ENCODE data around the gene DCLK3. TPM values are rescaled to one million over a fixed set of nuclear protein-coding genes. Genes with fewer than 3 reads are reported as not detected.

The DCLK3 gene
- total RNA-seq, 6 donors from 2014 or later, result 0.03 to 0.40 TPM; not detected in 4

DNA sequence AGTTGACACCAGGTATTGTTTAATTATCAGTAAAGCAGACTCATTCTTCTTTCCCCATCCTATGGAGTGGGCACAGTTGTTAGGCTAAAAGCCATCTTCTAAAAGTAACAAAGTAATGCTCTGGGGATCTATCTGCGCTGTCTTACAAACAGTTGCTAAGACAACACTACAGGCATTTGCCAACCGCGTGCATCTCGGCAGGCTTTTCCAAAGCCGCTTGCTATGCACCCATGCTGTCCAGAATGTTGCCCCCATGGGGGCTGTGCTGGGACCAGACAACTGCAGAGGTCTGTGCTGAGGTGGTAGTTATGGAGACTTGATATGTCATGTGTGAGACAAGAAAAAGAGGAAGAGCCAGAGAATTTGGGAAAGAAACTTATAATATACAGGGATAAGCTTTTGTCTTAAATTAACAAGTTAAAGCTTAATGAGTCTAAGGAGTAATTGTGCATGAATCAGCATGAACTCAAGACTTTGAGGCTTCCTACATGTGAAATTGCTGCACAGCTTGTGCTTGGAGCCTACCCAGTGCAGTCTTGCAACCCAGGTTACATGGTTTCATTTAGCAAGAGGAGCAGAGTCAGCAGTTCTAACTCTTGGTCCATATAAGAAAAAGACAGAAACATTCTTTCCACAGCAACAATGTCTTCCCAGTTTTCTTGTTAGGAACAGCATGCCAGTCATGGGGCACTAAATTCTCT is 38.9 kb upstream of the DCLK3 start:
- TF ChIP-seq EP300 (IDR thresholded peaks at IDR 0.05) (no peak), POLR2AphosphoS5 (IDR thresholded peaks at IDR 0.05) (no peak)
- WGBS, 2 donors, result 98 to 99% methylated on average over 5 of the region's 5 CpGs
- Histone ChIP-seq H3K27me3 (no peaks in the 10 kb centered on the region), H3K36me3 (no peaks in the 10 kb centered on the region), H3K4me1 (no peaks in the 10 kb centered on the region), H3K4me3 (no peak overlapping the region), H3K27ac (no peak overlapping the region), H3K9me3 (peaks cover 0 to 15% (median 5%) of the 10 kb centered on the region in 4 donors)
- DNase-seq (no peak), ATAC-seq (ENCODE audit: low FRiP score in 2 of 2) (no peak)

DNA sequence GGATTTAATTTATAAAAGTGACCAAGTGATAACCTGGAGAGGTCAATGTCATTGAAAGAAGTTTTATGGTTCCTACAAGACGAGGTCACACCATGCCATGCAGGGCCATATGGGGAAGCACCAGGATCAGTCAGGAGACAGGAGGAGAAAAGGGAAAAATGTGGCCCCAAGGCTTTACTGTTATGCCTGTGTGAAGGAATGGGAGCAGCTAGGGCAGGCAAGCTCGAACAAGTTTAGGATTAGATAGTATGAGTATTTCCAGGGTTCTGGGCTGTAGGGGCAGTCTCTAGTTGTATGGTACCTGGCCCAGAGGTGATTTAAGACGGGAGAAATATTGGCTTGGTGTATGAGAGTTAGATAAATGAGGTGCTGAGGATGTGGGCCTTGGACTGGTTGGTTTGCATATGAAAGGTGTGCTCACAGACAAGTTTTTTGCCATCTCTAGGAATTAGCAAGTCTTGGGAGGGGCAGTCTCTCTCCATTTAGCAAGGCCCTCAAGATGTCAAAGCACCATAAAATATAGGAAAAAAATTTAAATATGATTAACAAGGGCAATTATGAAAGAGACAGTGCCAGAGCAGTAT is 36.3 kb upstream of the DCLK3 start:
- Histone ChIP-seq H3K9me3 (peaks cover 0 to 10% (median 3%) of the 10 kb centered on the region in 4 donors), H3K4me3 (no peak overlapping the region), H3K4me1 (no peaks in the 10 kb centered on the region), H3K36me3 (no peaks in the 10 kb centered on the region), H3K27me3 (no peaks in the 10 kb centered on the region), H3K27ac (no peak overlapping the region)
- ATAC-seq (ENCODE audit: low FRiP score in 2 of 2) (no peak), DNase-seq (no peak)
- TF ChIP-seq EP300 (IDR thresholded peaks at IDR 0.05), result no peak
- TF ChIP-seq, protein P1, sequence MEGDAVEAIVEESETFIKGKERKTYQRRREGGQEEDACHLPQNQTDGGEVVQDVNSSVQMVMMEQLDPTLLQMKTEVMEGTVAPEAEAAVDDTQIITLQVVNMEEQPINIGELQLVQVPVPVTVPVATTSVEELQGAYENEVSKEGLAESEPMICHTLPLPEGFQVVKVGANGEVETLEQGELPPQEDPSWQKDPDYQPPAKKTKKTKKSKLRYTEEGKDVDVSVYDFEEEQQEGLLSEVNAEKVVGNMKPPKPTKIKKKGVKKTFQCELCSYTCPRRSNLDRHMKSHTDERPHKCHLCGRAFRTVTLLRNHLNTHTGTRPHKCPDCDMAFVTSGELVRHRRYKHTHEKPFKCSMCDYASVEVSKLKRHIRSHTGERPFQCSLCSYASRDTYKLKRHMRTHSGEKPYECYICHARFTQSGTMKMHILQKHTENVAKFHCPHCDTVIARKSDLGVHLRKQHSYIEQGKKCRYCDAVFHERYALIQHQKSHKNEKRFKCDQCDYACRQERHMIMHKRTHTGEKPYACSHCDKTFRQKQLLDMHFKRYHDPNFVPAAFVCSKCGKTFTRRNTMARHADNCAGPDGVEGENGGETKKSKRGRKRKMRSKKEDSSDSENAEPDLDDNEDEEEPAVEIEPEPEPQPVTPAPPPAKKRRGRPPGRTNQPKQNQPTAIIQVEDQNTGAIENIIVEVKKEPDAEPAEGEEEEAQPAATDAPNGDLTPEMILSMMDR (IDR thresholded peaks at IDR 0.05), result no peak
- TF ChIP-seq POLR2AphosphoS5 (IDR thresholded peaks at IDR 0.05), result no peak
- TF ChIP-seq POLR2A (IDR thresholded peaks at IDR 0.05), result no peak
- 81 to 86% methylated on average over 3 of the region's 3 CpGs for WGBS, 2 donors

DNA sequence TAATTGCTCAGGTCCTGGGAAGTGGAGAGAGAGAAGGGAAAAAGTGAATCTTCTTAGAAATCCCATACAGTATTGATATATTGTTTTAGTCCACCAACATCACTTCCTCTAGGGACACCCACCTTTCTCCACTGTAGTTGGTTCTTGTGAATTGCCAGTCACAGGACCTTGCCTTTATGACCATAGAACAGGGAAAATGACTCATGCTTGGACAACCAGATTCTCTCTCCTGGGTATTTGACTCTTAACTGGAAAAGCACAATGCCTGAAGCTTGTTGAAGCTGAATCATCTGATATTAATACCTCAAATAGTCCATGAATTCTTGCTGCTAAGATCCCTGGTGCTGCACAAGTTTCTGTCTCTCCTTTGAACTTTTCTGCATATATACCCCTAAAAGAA is 32.5 kb upstream of the DCLK3 start:
- H3K4me3 ChIP-seq, result no peak overlapping the region
- H3K27ac ChIP-seq, result no peak overlapping the region
- ATAC-seq (ENCODE audit: low FRiP score in 2 of 2) (no peak), DNase-seq (no peak)
- no peaks in the 10 kb centered on the region for H3K27me3 ChIP-seq
- no peak for TF ChIP-seq POLR2AphosphoS5 (IDR thresholded peaks at IDR 0.05)
- TF ChIP-seq EP300 (IDR thresholded peaks at IDR 0.05), result no peak
- TF ChIP-seq, protein P1 (IDR thresholded peaks at IDR 0.05), result no peak
- no peak for TF ChIP-seq POLR2A (IDR thresholded peaks at IDR 0.05)
- no peaks in the 10 kb centered on the region for H3K9me3 ChIP-seq
- H3K36me3 ChIP-seq, result no peaks in the 10 kb centered on the region
- H3K4me1 ChIP-seq, result no peaks in the 10 kb centered on the region

- DNase-seq (no peak), ATAC-seq (ENCODE audit: low FRiP score in 2 of 2) (no peak)
- Histone ChIP-seq H3K9me3 (no peaks in the 10 kb centered on the region), H3K4me3 (no peak overlapping the region), H3K36me3 (no peaks in the 10 kb centered on the region), H3K4me1 (no peaks in the 10 kb centered on the region), H3K27ac (no peak overlapping the region), H3K27me3 (no peaks in the 10 kb centered on the region)
- TF ChIP-seq POLR2A (IDR thresholded peaks at IDR 0.05) (no peak), POLR2AphosphoS5 (IDR thresholded peaks at IDR 0.05) (no peak), EP300 (IDR thresholded peaks at IDR 0.05) (no peak)
- TF ChIP-seq, protein P1 (IDR thresholded peaks at IDR 0.05), result no peak
- 81 to 94% methylated on average over 2 of the region's 2 CpGs for WGBS, 2 donors
Observed at GRCh38 chr3:36796161-36796560, 31.8 kb upstream of the DCLK3 start.

DNA sequence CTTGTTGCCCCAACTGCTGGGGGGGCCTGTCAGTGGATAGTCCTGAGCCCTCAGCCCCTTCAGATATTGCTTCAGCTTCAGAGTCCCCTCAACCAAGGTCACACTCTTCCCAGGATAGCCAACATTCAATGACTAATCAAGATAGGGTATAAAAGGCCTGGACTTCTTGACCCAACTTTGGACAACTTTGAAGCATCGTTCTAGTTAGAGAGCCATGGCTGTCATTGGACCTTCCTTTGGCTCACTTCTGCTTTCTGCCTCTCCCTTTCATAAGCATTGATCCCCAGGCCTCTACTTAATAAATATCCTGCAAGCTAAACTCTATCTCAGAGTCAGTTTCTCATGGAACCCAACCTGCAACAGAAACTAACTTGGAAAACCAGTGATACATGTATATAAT is 31.3 kb upstream of the DCLK3 start:
- no peak for TF ChIP-seq POLR2A (IDR thresholded peaks at IDR 0.05)
- TF ChIP-seq, protein P1 (IDR thresholded peaks at IDR 0.05), result no peak
- TF ChIP-seq EP300 (IDR thresholded peaks at IDR 0.05), result no peak
- H3K4me1 ChIP-seq, result no peaks in the 10 kb centered on the region
- H3K27me3 ChIP-seq, result no peaks in the 10 kb centered on the region
- no peaks in the 10 kb centered on the region for H3K36me3 ChIP-seq
- H3K9me3 ChIP-seq, result no peaks in the 10 kb centered on the region
- 82 to 93% methylated on average over 1 of the region's 1 CpG for WGBS, 2 donors
- ATAC-seq (ENCODE audit: low FRiP score in 2 of 2) (no peak), DNase-seq (no peak)
- no peak overlapping the region for H3K27ac ChIP-seq
- no peak overlapping the region for H3K4me3 ChIP-seq
